ENCODE results near the gene UGGT2.
"Not testable (repeated sequence)": the region's sequence is repeated elsewhere in the genome, so short reads cannot be mapped to it uniquely, and the experiment has no call there.

Gene UGGT2

DNA sequence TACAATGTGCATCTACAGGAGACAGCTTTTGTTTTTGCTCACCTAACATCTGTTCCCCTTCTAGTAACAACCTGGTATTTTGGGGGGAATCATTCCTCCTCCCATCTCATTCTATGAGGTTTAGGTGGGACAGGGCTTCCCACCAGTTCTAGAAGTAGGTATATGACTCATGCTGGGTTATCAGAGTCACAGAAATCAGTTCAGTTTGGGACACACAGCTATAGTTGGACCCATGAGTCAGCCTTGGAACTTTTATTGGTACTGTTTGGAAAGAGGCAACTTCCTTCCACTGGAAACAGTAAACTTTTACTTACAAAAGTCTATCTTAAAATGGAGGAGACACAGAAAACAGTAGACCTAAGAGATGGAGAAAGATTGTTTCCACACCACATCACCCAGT lies 190.8 kb downstream of the UGGT2 start:
- H3K4me1 ChIP-seq (ENCODE audit: control insufficient read depth in 1 of 2, insufficient read depth in 2 of 2, low read length in 2 of 2): peaks cover 0 to 4% of the 10 kb centered on the region in 2 donors
- no peaks in the 10 kb centered on the region for H3K9me3 ChIP-seq (ENCODE audit: control insufficient read depth in 1 of 2, low read length in 2 of 2)
- no peak overlapping the region for H3K27ac ChIP-seq (ENCODE audit: low read depth, low read length)
- H3K9ac ChIP-seq (ENCODE audit: low read depth in 1 of 2, low read length in 2 of 2): no peak overlapping the region
- no peaks in the 10 kb centered on the region for H3K36me3 ChIP-seq (ENCODE audit: control insufficient read depth in 1 of 2, insufficient read depth in 2 of 2, low read length in 2 of 2)
- no peak overlapping the region for H3K4me3 ChIP-seq (ENCODE audit: low read depth in 1 of 2, low read length in 2 of 2)
- no peaks in the 10 kb centered on the region for H3K27me3 ChIP-seq (ENCODE audit: control insufficient read depth in 1 of 2, insufficient read depth in 2 of 2, low read length in 2 of 2)

DNA sequence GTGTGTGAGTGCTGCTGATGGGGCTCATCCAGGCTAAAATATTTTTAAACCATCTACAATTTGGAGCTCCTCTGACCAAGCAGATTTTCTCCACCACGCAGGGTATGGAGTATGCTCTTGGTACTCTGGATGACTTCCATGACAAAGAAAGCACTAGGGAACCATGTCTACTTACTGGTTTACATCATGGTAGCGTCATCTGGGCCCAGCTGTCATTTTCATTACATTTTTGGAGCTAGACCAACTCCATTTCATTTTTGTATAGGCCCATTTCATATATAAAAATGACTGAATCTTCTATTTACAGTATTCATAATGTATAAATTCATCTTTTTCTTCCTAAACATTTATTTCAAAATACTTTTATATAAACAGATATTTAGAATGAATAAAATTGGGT lies 191.9 kb downstream of the UGGT2 start:
- Histone ChIP-seq H3K9ac (ENCODE audit: low read depth in 1 of 2, low read length in 2 of 2) (no peak overlapping the region), H3K4me3 (ENCODE audit: low read depth in 1 of 2, low read length in 2 of 2) (no peak overlapping the region), H3K27ac (ENCODE audit: low read depth, low read length) (no peak overlapping the region), H3K4me1 (ENCODE audit: control insufficient read depth in 1 of 2, insufficient read depth in 2 of 2, low read length in 2 of 2) (peaks cover 0 to 4% of the 10 kb centered on the region in 2 donors), H3K36me3 (ENCODE audit: control insufficient read depth in 1 of 2, insufficient read depth in 2 of 2, low read length in 2 of 2) (no peaks in the 10 kb centered on the region), H3K27me3 (ENCODE audit: control insufficient read depth in 1 of 2, insufficient read depth in 2 of 2, low read length in 2 of 2) (no peaks in the 10 kb centered on the region), H3K9me3 (ENCODE audit: control insufficient read depth in 1 of 2, low read length in 2 of 2) (no peaks in the 10 kb centered on the region)

GRCh38 chr13:95858286-95859075 lies 194.7 kb downstream of the UGGT2 start:
- Histone ChIP-seq H3K9ac (ENCODE audit: low read depth in 1 of 2, low read length in 2 of 2) (no peak overlapping the region), H3K36me3 (ENCODE audit: control insufficient read depth in 1 of 2, insufficient read depth in 2 of 2, low read length in 2 of 2) (peaks cover 0 to 3% of the 10 kb centered on the region in 2 donors), H3K4me1 (ENCODE audit: control insufficient read depth in 1 of 2, insufficient read depth in 2 of 2, low read length in 2 of 2) (peaks cover 0 to 4% of the 10 kb centered on the region in 2 donors), H3K9me3 (ENCODE audit: control insufficient read depth in 1 of 2, low read length in 2 of 2) (no peaks in the 10 kb centered on the region), H3K27ac (ENCODE audit: low read depth, low read length) (no peak overlapping the region), H3K27me3 (ENCODE audit: control insufficient read depth in 1 of 2, insufficient read depth in 2 of 2, low read length in 2 of 2) (no peaks in the 10 kb centered on the region), H3K4me3 (ENCODE audit: low read depth in 1 of 2, low read length in 2 of 2) (no peak overlapping the region)

DNA sequence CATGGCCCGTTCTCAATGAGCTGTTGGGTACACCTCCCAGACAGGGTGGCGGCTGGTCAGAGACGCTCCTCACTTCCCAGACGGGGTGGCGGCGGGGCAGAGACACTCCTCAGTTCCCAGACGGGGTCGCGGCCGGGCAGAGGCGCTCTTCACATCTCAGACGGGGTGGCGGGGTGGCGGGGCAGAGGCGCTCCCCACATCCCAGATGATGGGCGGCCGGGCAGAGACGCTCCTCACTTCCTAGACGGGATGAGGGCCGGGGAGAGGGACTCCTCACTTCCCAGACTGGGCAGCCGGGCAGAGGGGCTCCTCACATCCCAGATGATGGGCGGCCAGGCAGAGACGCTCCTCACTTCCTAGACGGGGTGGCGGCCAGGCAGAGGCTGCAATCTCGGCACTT lies 207.5 kb downstream of the UGGT2 start:
- H3K4me3 ChIP-seq (ENCODE audit: low read depth in 1 of 2, low read length in 2 of 2); H3K27ac ChIP-seq (ENCODE audit: low read depth, low read length); H3K4me1 ChIP-seq (ENCODE audit: control insufficient read depth in 1 of 2, insufficient read depth in 2 of 2, low read length in 2 of 2); H3K9ac ChIP-seq (ENCODE audit: low read depth in 1 of 2, low read length in 2 of 2); H3K27me3 ChIP-seq (ENCODE audit: control insufficient read depth in 1 of 2, insufficient read depth in 2 of 2, low read length in 2 of 2); H3K9me3 ChIP-seq (ENCODE audit: control insufficient read depth in 1 of 2, low read length in 2 of 2); H3K36me3 ChIP-seq (ENCODE audit: control insufficient read depth in 1 of 2, insufficient read depth in 2 of 2, low read length in 2 of 2): not testable (repeated sequence)

GRCh38 chr13:95842898-95843297 lies 210.3 kb downstream of the UGGT2 start:
- H3K27ac ChIP-seq (ENCODE audit: low read depth, low read length): no peak overlapping the region
- H3K27me3 ChIP-seq (ENCODE audit: control insufficient read depth in 1 of 2, insufficient read depth in 2 of 2, low read length in 2 of 2): no peaks in the 10 kb centered on the region
- H3K4me3 ChIP-seq (ENCODE audit: low read depth in 1 of 2, low read length in 2 of 2): no peak overlapping the region
- H3K9ac ChIP-seq (ENCODE audit: low read depth in 1 of 2, low read length in 2 of 2): no peak overlapping the region
- H3K4me1 ChIP-seq (ENCODE audit: control insufficient read depth in 1 of 2, insufficient read depth in 2 of 2, low read length in 2 of 2): no peaks in the 10 kb centered on the region
- H3K9me3 ChIP-seq (ENCODE audit: control insufficient read depth in 1 of 2, low read length in 2 of 2): peaks cover 0 to 13% of the 10 kb centered on the region in 2 donors
- H3K36me3 ChIP-seq (ENCODE audit: control insufficient read depth in 1 of 2, insufficient read depth in 2 of 2, low read length in 2 of 2): no peaks in the 10 kb centered on the region

DNA sequence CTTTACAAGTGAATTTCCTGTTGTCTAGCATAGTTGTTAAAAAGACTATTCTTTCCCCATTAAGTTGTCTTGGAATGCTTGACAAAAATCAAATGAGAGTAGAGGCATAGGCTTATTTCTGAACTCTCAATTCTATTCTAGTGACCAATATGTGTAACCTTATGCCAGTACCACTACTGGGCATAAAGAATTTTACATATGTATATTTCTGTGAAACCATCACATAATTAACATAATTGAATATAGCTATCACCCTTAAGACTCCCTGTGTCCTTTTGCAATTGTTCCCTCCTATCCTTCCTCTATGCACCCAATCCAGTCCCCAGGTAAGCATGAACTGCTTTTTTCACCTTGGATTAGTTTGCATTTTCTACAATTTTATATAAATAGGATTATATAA lies 211.3 kb downstream of the UGGT2 start:
- H3K4me3 ChIP-seq (ENCODE audit: low read depth in 1 of 2, low read length in 2 of 2): no peak overlapping the region
- no peaks in the 10 kb centered on the region for H3K36me3 ChIP-seq (ENCODE audit: control insufficient read depth in 1 of 2, insufficient read depth in 2 of 2, low read length in 2 of 2)
- no peaks in the 10 kb centered on the region for H3K27me3 ChIP-seq (ENCODE audit: control insufficient read depth in 1 of 2, insufficient read depth in 2 of 2, low read length in 2 of 2)
- H3K4me1 ChIP-seq (ENCODE audit: control insufficient read depth in 1 of 2, insufficient read depth in 2 of 2, low read length in 2 of 2): no peaks in the 10 kb centered on the region
- no peak overlapping the region for H3K9ac ChIP-seq (ENCODE audit: low read depth in 1 of 2, low read length in 2 of 2)
- H3K9me3 ChIP-seq (ENCODE audit: control insufficient read depth in 1 of 2, low read length in 2 of 2): peaks cover 0 to 13% of the 10 kb centered on the region in 2 donors
- H3K27ac ChIP-seq (ENCODE audit: low read depth, low read length): no peak overlapping the region

GRCh38 chr13:95834134-95834765 lies 219.0 kb downstream of the UGGT2 start:
- no peaks in the 10 kb centered on the region for H3K36me3 ChIP-seq (ENCODE audit: control insufficient read depth in 1 of 2, insufficient read depth in 2 of 2, low read length in 2 of 2)
- no peak overlapping the region for H3K4me3 ChIP-seq (ENCODE audit: low read depth in 1 of 2, low read length in 2 of 2)
- no peak overlapping the region for H3K27ac ChIP-seq (ENCODE audit: low read depth, low read length)
- no peak overlapping the region for H3K9ac ChIP-seq (ENCODE audit: low read depth in 1 of 2, low read length in 2 of 2)
- peaks cover 0 to 12% of the 10 kb centered on the region in 2 donors for H3K9me3 ChIP-seq (ENCODE audit: control insufficient read depth in 1 of 2, low read length in 2 of 2)
- no peaks in the 10 kb centered on the region for H3K27me3 ChIP-seq (ENCODE audit: control insufficient read depth in 1 of 2, insufficient read depth in 2 of 2, low read length in 2 of 2)
- H3K4me1 ChIP-seq (ENCODE audit: control insufficient read depth in 1 of 2, insufficient read depth in 2 of 2, low read length in 2 of 2): no peaks in the 10 kb centered on the region

- Histone ChIP-seq H3K27ac (ENCODE audit: low read depth, low read length) (no peak overlapping the region), H3K4me3 (ENCODE audit: low read depth in 1 of 2, low read length in 2 of 2) (no peak overlapping the region), H3K9ac (ENCODE audit: low read depth in 1 of 2, low read length in 2 of 2) (no peak overlapping the region), H3K36me3 (ENCODE audit: control insufficient read depth in 1 of 2, insufficient read depth in 2 of 2, low read length in 2 of 2) (no peaks in the 10 kb centered on the region), H3K4me1 (ENCODE audit: control insufficient read depth in 1 of 2, insufficient read depth in 2 of 2, low read length in 2 of 2) (no peaks in the 10 kb centered on the region), H3K9me3 (ENCODE audit: control insufficient read depth in 1 of 2, low read length in 2 of 2) (peaks cover 0 to 7% of the 10 kb centered on the region in 2 donors), H3K27me3 (ENCODE audit: control insufficient read depth in 1 of 2, insufficient read depth in 2 of 2, low read length in 2 of 2) (no peaks in the 10 kb centered on the region)
Observed at GRCh38 chr13:95833719-95834118, 219.5 kb downstream of the UGGT2 start.

DNA sequence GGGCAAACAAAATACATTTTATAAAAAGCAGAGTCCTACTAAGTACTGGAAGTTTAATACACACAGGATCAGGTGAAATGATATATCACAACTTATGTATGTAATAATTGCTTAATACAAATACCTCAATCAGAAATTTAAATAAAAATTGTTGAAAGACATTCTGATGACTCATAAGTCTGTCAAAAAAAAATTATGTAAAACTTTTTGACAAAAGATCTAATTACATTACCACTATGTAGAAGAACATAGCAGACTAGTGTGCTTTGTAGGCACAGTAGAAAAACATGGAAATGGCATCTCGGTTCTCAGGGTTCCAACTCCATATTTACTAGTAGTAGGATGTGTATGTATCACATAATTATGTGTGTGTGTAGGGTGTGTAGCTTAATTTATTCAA lies 220.1 kb downstream of the UGGT2 start:
- no peak overlapping the region for H3K9ac ChIP-seq (ENCODE audit: low read depth in 1 of 2, low read length in 2 of 2)
- no peaks in the 10 kb centered on the region for H3K27me3 ChIP-seq (ENCODE audit: control insufficient read depth in 1 of 2, insufficient read depth in 2 of 2, low read length in 2 of 2)
- no peaks in the 10 kb centered on the region for H3K36me3 ChIP-seq (ENCODE audit: control insufficient read depth in 1 of 2, insufficient read depth in 2 of 2, low read length in 2 of 2)
- H3K4me1 ChIP-seq (ENCODE audit: control insufficient read depth in 1 of 2, insufficient read depth in 2 of 2, low read length in 2 of 2): no peaks in the 10 kb centered on the region
- H3K4me3 ChIP-seq (ENCODE audit: low read depth in 1 of 2, low read length in 2 of 2): no peak overlapping the region
- no peak overlapping the region for H3K27ac ChIP-seq (ENCODE audit: low read depth, low read length)
- peaks cover 0 to under 1% of the 10 kb centered on the region in 2 donors for H3K9me3 ChIP-seq (ENCODE audit: control insufficient read depth in 1 of 2, low read length in 2 of 2)

- Histone ChIP-seq H3K36me3 (ENCODE audit: control insufficient read depth in 1 of 2, insufficient read depth in 2 of 2, low read length in 2 of 2) (peaks cover 4% of the 10 kb centered on the region in 2 donors), H3K4me1 (ENCODE audit: control insufficient read depth in 1 of 2, insufficient read depth in 2 of 2, low read length in 2 of 2) (no peaks in the 10 kb centered on the region), H3K4me3 (ENCODE audit: low read depth in 1 of 2, low read length in 2 of 2) (no peak overlapping the region), H3K27ac (ENCODE audit: low read depth, low read length) (no peak overlapping the region), H3K9ac (ENCODE audit: low read depth in 1 of 2, low read length in 2 of 2) (no peak overlapping the region), H3K27me3 (ENCODE audit: control insufficient read depth in 1 of 2, insufficient read depth in 2 of 2, low read length in 2 of 2) (no peaks in the 10 kb centered on the region), H3K9me3 (ENCODE audit: control insufficient read depth in 1 of 2, low read length in 2 of 2) (no peaks in the 10 kb centered on the region)
Observed at GRCh38 chr13:95822303-95822702, 230.9 kb downstream of the UGGT2 start.

All from duodenal mucosa (tissue), 2 donors.